Brain microvascular endothelial cell (primary cell): Measurements from ENCODE around the gene FANK1.
"Not testable (repeated sequence)": the region's sequence is repeated elsewhere in the genome, so short reads cannot be mapped to it uniquely, and the experiment has no call there.

ENCODE experiments used
- DNase-seq: peaks from one replicate; pipeline ENCODE4 v3.0.0-alpha.2; 2020
- H3K27ac ChIP-seq: fragments of 250-450 bp; sonication (Bioruptor Pico); 2 replicates; pipeline ENCODE4 v1.5.1; 2020; ENCODE audit warnings: mild to moderate bottlenecking, moderate library complexity
- H3K27me3 ChIP-seq: fragments of 250-450 bp; sonication (Bioruptor Pico); replicated peaks from 2 replicates; pipeline ENCODE4 v1.5.1; 2020; ENCODE audit warnings: mild to moderate bottlenecking
- H3K36me3 ChIP-seq: fragments of 250-450 bp; sonication (Bioruptor Pico); replicated peaks from 2 replicates; pipeline ENCODE4 v1.5.1; 2020; ENCODE audit warnings: mild to moderate bottlenecking
- H3K4me3 ChIP-seq: 2 replicates; pipeline ENCODE4 v1.5.1; 2011; ENCODE audit warnings: low read depth, mild to moderate bottlenecking, control low read depth, low read length, moderate library complexity
- CTCF ChIP-seq: IDR thresholded peaks from 2 replicates; pipeline ENCODE4 v1.5.1; 2011; ENCODE audit warnings: low read depth, mild to moderate bottlenecking, moderate library complexity, low read length, control low read depth, inconsistent platforms; ENCODE audit errors: missing control alignments
- in situ Hi-C: cut with HindIII; loops from 2 replicates; pipeline ENCODE4 v1.10.0; 2017; ENCODE audit warnings: low sequenced_read_pairs, low pct_ligation_motif_present

Gene FANK1

GRCh38 chr10:125896088-125896934 is at the start of gene FANK1:
Gene FANK1 (plus strand): TSS chr10:125896564. CDS start chr10:125896643, 79 bp downstream.
- peak within 1 kb of the TSS; percentile 75 for H3K4me3 ChIP-seq
- H3K27me3 ChIP-seq, H3K36me3 ChIP-seq, in situ Hi-C loops: not testable (repeated sequence)
- peak within 1 kb of the TSS; percentile 74 for H3K27ac ChIP-seq
- peak; percentile 88 for DNase-seq

- DNase-seq = no peak
- in situ Hi-C loops = no loop called here
Measured at GRCh38 chr10:125846894-125847293, 49.5 kb upstream of the FANK1 start.

GRCh38 chr10:125848371-125848770 is 48.0 kb upstream of the FANK1 start:
- H3K36me3 ChIP-seq = peaks cover 18% of the 10 kb centered on the region
- no peak overlapping the region for H3K27ac ChIP-seq
- no peak for TF ChIP-seq CTCF
- no peak for DNase-seq
- in situ Hi-C loops = no loop called here
- no peak overlapping the region for H3K4me3 ChIP-seq
- no peaks in the 10 kb centered on the region for H3K27me3 ChIP-seq

More at GRCh38 chr10:125846894-125847293, 49.5 kb upstream of the FANK1 start:
- no peak for TF ChIP-seq CTCF
- H3K27me3 ChIP-seq = no peaks in the 10 kb centered on the region
- peaks cover 14% of the 10 kb centered on the region for H3K36me3 ChIP-seq
- no peak overlapping the region for H3K4me3 ChIP-seq
- H3K27ac ChIP-seq = no peak overlapping the region

GRCh38 chr10:125848857-125849256 is 47.5 kb upstream of the FANK1 start:
- Histone ChIP-seq H3K27ac (no peak overlapping the region), H3K27me3 (no peaks in the 10 kb centered on the region), H3K36me3 (peaks cover 18% of the 10 kb centered on the region), H3K4me3 (no peak overlapping the region)
- in situ Hi-C loops = no loop called here
- TF ChIP-seq CTCF = no peak
- no peak for DNase-seq

GRCh38 chr10:125849448-125849847 is 46.9 kb upstream of the FANK1 start:
- no peak for TF ChIP-seq CTCF
- no peak overlapping the region for H3K27ac ChIP-seq
- H3K27me3 ChIP-seq = no peaks in the 10 kb centered on the region
- no peak overlapping the region for H3K4me3 ChIP-seq
- H3K36me3 ChIP-seq = peaks cover 18% of the 10 kb centered on the region
- DNase-seq = no peak
- in situ Hi-C loops = no loop called here

- TF ChIP-seq CTCF = no peak
- Histone ChIP-seq H3K4me3 (no peak overlapping the region), H3K27ac (no peak overlapping the region), H3K27me3 (no peaks in the 10 kb centered on the region), H3K36me3 (peaks cover 16% of the 10 kb centered on the region)
- no peak for DNase-seq
- in situ Hi-C loops = no loop called here
Measured at GRCh38 chr10:125850766-125851731, 45.3 kb upstream of the FANK1 start.
